AG09309 (cell line): ENCODE measurements around the gene NLGN2.

Experiments
- DNase-seq: peaks from one replicate; pipeline ENCODE4 v3.0.0-alpha.2; 2010; ENCODE audit warnings: low read depth
- H3K4me3 ChIP-seq: 2 replicates; pipeline ENCODE4 v1.5.1; 2011; ENCODE audit warnings: mild to moderate bottlenecking, low read depth, low read length, moderate library complexity; ENCODE audit not compliant: control insufficient read depth
- TF ChIP-seq, protein P1 (sequence below): IDR thresholded peaks from 2 replicates; pipeline ENCODE4 v1.5.1; 2011; ENCODE audit warnings: mild to moderate bottlenecking, low read depth, low read length, inconsistent platforms; ENCODE audit not compliant: insufficient read depth, control insufficient read depth; ENCODE audit errors: missing control alignments

NLGN2 gene

DNA sequence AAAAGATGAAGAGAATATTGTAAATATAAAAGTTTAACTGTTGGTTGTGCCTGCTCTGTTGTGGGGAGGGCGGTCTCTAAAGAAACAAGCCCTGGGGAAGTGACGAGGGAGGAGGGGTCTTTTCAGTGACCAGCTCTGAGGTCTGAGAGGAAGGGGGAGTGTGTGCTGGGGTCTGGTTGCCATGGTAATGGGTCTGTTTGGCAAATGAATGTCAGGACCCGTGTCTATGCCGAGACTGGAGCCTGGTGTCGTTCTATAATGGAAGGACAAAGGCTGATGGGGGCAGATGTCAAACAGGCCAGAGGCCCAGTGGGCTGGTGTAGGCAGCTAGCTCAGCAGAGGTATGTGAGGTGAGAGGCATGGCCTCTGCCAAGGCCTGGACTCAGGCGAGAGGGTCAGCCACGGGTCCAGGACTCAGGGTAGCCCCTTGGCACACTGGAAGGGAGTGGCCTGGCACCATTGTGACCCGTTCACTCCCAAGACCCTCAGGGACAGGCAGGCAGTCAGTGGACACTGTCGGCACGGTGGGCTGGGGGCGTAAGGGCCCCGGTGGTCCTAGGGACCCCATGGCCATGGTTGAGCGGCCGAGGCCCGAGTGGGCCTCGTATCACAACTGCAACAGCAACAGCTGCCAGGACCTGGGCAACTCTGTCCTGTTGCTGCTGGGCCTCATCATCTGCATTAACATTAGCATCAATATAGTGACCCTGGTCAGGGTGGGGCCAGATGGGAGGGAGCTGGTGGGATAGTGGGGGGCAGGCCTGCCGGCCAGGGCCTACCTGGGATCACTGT, 12.4 kb downstream of the NLGN2 start, which contains the start of gene SPEM1:
Gene SPEM1 (plus strand): TSS at position 506 of the 792 bp plus-strand sequence. CDS start 61 bp downstream, at position 567.
- TF ChIP-seq, protein P1, sequence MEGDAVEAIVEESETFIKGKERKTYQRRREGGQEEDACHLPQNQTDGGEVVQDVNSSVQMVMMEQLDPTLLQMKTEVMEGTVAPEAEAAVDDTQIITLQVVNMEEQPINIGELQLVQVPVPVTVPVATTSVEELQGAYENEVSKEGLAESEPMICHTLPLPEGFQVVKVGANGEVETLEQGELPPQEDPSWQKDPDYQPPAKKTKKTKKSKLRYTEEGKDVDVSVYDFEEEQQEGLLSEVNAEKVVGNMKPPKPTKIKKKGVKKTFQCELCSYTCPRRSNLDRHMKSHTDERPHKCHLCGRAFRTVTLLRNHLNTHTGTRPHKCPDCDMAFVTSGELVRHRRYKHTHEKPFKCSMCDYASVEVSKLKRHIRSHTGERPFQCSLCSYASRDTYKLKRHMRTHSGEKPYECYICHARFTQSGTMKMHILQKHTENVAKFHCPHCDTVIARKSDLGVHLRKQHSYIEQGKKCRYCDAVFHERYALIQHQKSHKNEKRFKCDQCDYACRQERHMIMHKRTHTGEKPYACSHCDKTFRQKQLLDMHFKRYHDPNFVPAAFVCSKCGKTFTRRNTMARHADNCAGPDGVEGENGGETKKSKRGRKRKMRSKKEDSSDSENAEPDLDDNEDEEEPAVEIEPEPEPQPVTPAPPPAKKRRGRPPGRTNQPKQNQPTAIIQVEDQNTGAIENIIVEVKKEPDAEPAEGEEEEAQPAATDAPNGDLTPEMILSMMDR, result no peak
- no peak within 1 kb of the TSS for H3K4me3 ChIP-seq
- DNase-seq, result no peak

DNA sequence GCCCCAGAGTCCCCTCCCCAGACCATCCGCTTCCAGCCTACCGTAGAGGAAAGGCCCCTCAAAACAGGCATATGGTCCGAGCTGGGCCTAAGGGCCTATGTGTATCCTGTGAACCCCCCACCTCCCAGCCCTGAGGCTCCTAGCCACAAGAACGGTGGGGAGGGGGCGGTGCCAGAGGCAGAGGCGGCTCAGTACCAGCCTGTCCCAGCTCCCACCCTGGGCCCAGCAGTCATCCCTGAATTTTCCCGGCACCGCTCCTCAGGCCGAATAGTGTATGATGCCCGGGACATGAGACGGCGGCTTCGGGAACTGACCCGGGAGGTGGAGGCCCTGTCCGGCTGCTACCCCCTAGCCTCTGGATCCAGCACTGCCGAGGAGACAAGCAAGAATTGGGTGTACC, 13.5 kb downstream of the NLGN2 start:
- DNase-seq, result no peak
- no peak overlapping the region for H3K4me3 ChIP-seq
- TF ChIP-seq, protein P1, result no peak

- TF ChIP-seq, protein P1, result no peak
- DNase-seq, result no peak
Measured at GRCh38 chr17:7423679-7424078, 16.0 kb downstream of the NLGN2 start.

DNA sequence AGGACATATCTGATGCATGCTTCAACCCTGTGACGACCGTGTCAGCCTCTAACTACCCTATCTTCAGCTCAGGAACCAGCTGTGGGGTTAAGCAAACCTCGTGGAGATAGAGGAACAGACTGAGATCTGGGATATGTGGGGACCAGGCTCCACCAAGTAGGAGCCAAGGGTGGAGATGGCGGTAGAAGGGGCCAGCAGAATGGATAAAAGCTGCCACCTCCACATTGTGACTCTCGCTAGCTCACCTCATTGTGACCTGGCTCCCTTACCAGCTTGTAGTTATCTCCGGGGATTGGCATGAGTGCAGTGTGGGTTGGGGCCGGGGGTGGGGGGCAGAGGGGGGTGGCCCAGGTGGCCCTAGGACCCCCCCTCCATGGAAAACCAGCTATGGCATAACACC, 17.7 kb downstream of the NLGN2 start, which contains the start of gene SPEM2:
Gene SPEM2 (plus strand): TSS at position 301 of the 400 bp plus-strand sequence. CDS start 73 bp downstream, at position 374.
- no peak for DNase-seq
- H3K4me3 ChIP-seq, result no peak within 1 kb of the TSS
- TF ChIP-seq, protein P1, result no peak

More at GRCh38 chr17:7423679-7424078, 16.0 kb downstream of the NLGN2 start:
- no peak overlapping the region for H3K4me3 ChIP-seq

DNA sequence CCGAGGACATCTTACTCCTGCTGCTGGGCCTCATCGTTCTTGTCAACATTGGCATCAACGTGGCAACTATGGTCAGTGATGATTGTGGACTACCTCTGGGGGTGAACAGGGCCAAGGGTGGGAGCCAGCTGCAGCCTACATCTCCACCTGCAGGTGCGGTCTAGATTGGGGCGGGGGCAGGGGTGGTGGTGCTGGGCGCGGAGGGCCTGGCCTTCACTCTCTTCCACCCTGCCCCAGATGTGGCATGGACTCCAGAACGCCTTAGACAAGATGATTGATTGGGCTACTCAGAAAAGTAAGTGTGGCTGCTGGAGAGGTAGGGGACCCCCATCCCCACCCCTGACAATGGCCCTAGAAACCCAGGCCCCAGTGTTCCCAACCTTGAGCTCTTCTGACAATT, 18.1 kb downstream of the NLGN2 start:
- DNase-seq, result no peak
- TF ChIP-seq, protein P1, result no peak
- no peak overlapping the region for H3K4me3 ChIP-seq

DNA sequence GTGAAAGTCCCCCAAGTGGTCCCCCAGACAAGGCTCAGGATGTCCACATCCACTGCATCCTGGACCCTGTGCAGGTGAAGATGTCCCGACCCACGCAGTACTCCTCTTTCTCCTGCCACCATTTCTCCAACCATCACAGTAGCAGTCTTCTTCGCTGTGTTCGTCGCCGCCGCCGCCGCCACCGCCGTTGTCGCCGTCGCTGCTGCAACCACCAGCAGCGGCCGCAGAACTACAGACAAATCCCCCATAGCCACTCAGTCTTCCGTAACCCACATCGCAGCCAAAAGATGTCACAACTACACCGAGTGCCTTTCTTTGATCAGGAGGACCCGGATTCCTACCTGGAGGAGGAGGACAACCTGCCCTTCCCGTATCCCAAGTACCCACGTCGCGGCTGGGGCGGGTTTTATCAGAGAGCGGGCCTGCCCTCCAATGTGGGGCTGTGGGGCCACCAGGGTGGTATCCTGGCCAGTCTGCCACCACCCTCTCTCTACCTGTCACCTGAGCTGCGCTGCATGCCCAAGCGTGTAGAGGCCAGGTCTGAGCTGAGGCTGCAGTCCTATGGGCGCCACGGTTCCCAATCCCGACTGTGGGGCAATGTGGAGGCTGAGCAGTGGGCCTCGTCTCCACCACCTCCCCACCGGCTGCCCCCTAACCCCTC, 18.7 kb downstream of the NLGN2 start:
- no peak for DNase-seq
- TF ChIP-seq, protein P1, result no peak
- H3K4me3 ChIP-seq, result no peak overlapping the region
